HG03108 (cell line): Measurements from ENCODE around the gene ZNF528.
A peak's percentile ranks its signal among the peaks of the same experiment; 100 is the strongest.

Experiments used
- ATAC-seq: cut with Tn5 transposase; IDR thresholded peaks from one replicate; pipeline ENCODE4 v1.9.1; 2021; ENCODE audit warnings: moderate library complexity; ENCODE audit not compliant: unreplicated experiment

The ZNF528 gene

GRCh38 chr19:52397310-52398080, at the start of gene ZNF528:
TSS of gene ZNF528 (plus strand) at chr19:52397849. CDS start at chr19:52402014, 4,165 bp downstream.
- ATAC-seq: peak; percentile 64

GRCh38 chr19:52351512-52351911, 46.1 kb upstream of the ZNF528 start:
- ATAC-seq: no peak

GRCh38 chr19:52366414-52366824, 31.2 kb upstream of the ZNF528 start:
- no peak for ATAC-seq

- ATAC-seq: peak; percentile 72
Measured at GRCh38 chr19:52369559-52370340, 27.9 kb upstream of the ZNF528 start, which contains the start of gene ZNF880. TSS of gene ZNF880 (plus strand) at chr19:52369923. CDS start at chr19:52369966, 43 bp downstream.

GRCh38 chr19:52370341-52370710, 27.3 kb upstream of the ZNF528 start:
- ATAC-seq: no peak

GRCh38 chr19:52391135-52391534, 6.5 kb upstream of the ZNF528 start:
- no peak for ATAC-seq

- ATAC-seq: no peak
Measured at GRCh38 chr19:52398081-52398441, 412 bp downstream of the ZNF528 start.

GRCh38 chr19:52410276-52410675, 12.6 kb downstream of the ZNF528 start:
- no peak for ATAC-seq

- no peak for ATAC-seq
Measured at GRCh38 chr19:52415711-52416110, 18.1 kb downstream of the ZNF528 start.

- no peak for ATAC-seq
Measured at GRCh38 chr19:52428937-52429336, 31.3 kb downstream of the ZNF528 start, which contains the start of gene ZNF534. TSS of gene ZNF534 (plus strand) at chr19:52429148. CDS start at chr19:52431475, 2,327 bp downstream.

GRCh38 chr19:52442179-52442578, 44.5 kb downstream of the ZNF528 start:
- ATAC-seq: no peak

- no peak for ATAC-seq
Measured at GRCh38 chr19:52444506-52444905, 46.9 kb downstream of the ZNF528 start.

- ATAC-seq: no peak
Measured at GRCh38 chr19:52451241-52451640, 53.6 kb downstream of the ZNF528 start.

GRCh38 chr19:52453324-52454094, 55.9 kb downstream of the ZNF528 start, which contains the start of gene ZNF578:
TSS of gene ZNF578 (plus strand) at chr19:52453553. CDS start at chr19:52501846, 48,293 bp downstream.
- no peak for ATAC-seq

- no peak for ATAC-seq
Measured at GRCh38 chr19:52464798-52465470, 67.3 kb downstream of the ZNF528 start.
